KOPT-K1 (cell line): ENCODE data around the gene USH1G.
"Not testable (repeated sequence)": the region's sequence is repeated elsewhere in the genome, so short reads cannot be mapped to it uniquely, and the experiment has no call there.

Experiments
- H3K27ac ChIP-seq: fragments of 200-600 bp; sonication (generic); 2 replicates; pipeline ENCODE4 v1.5.1; 2016; ENCODE audit warnings: antibody characterized with exemption, mild to moderate bottlenecking, low read depth, low read length; ENCODE audit not compliant: poor library complexity, severe bottlenecking
- H3K36me3 ChIP-seq: fragments of 200-600 bp; sonication (generic); 2 replicates; pipeline ENCODE4 v1.5.1; 2017; ENCODE audit warnings: antibody characterized with exemption, mild to moderate bottlenecking, low read length, moderate library complexity; ENCODE audit not compliant: insufficient read depth
- H3K9me3 ChIP-seq: fragments of 200-600 bp; sonication (generic); 2 replicates; pipeline ENCODE4 v1.5.1; 2017; ENCODE audit warnings: antibody characterized with exemption, low read length, mild to moderate bottlenecking; ENCODE audit not compliant: insufficient read depth, poor library complexity, severe bottlenecking

Gene USH1G

DNA sequence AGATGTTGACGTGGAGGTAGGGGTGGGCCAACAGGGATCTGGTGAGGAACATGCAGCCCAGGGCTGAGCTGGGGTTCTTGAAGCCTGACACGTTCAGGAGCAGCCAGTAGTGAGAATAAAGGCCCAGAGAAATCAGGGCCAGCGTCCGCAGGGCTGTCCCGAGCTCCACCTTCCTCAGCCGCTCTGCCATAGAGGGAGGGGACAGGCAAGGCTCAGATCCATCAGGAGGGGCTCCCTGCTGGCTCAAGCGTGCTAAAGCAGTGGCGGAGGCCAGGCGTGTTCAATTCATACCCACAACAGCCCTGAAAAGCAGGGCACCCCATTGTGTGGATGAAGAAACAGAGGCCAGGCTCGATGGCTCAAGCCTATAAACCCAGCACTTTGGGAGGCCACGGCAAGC lies 42.0 kb downstream of the USH1G start:
- Histone ChIP-seq H3K9me3 (no peaks in the 10 kb centered on the region), H3K27ac (no peak overlapping the region), H3K36me3 (no peaks in the 10 kb centered on the region)

DNA sequence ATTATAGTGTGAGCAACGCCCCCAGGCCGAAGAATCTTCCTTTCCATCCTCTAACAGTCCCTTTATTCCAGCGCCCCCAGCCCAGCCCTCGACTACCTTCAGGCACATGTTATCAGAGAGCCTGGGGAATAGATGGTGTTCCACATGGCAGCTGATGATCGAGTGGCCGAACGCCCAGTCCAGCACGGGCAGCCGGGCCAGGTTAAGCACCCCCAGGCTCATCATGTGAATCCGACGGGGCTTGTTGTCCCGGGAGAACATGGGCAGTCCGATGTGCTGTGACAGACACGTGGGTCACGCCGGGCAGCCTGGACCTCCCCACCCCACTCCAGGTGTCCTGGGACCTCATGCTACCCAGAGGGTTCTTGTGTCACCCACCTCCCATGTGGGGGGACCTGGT lies 43.7 kb downstream of the USH1G start:
- Histone ChIP-seq H3K36me3 (no peaks in the 10 kb centered on the region), H3K9me3 (no peaks in the 10 kb centered on the region), H3K27ac (no peak overlapping the region)

GRCh38 chr17:74878658-74879057 lies 44.4 kb downstream of the USH1G start:
- H3K9me3 ChIP-seq, result no peaks in the 10 kb centered on the region

DNA sequence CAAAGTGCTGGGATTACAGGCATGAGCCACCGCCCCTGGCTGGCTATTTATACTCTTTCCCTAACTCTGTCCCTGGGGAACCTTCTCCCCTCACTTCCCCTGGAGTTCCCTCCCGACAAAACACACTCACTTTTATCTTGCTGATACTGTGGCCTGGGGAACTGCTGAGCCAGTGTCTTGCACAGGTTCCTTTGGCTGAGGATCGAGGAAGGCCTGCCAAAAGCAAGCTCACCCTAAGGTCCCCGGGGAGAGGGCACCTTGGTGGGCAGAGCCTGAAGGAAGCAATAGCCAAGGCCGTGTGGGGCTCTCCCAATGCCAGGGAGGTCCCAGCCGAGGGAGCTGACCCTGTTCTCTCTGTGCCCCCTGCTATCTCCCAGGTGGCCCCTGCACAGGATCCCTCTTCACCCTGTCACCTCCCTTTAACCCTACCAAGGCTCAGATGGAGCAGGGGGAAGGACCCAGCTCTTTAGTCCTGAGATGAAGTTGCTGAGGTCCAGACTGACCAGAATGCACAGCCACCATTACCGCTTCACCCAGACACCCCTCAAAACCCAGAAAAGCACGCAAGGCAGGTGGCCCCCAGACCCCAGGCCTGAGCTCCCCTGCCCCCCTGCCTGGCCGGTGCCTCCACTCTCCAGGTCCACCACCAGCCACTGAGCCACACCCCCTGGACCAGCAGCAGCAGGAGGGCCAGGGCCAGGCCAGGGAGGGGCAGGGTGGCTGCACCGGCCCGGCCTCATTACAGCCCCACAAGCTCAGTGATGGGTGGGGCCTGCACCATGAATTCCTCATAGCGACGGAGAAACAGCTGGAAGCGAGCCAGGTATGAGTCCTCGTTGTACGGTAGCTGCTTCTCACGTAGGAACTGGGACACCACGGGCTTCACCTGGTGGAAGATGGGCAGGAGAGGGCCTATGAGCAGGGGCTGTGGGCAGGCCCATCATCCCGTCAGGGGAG lies 45.2 kb downstream of the USH1G start:
- Histone ChIP-seq H3K27ac (no peak overlapping the region), H3K36me3 (no peaks in the 10 kb centered on the region), H3K9me3 (no peaks in the 10 kb centered on the region)

More at GRCh38 chr17:74878658-74879057, 44.4 kb downstream of the USH1G start:
- no peaks in the 10 kb centered on the region for H3K36me3 ChIP-seq
- H3K27ac ChIP-seq, result no peak overlapping the region

DNA sequence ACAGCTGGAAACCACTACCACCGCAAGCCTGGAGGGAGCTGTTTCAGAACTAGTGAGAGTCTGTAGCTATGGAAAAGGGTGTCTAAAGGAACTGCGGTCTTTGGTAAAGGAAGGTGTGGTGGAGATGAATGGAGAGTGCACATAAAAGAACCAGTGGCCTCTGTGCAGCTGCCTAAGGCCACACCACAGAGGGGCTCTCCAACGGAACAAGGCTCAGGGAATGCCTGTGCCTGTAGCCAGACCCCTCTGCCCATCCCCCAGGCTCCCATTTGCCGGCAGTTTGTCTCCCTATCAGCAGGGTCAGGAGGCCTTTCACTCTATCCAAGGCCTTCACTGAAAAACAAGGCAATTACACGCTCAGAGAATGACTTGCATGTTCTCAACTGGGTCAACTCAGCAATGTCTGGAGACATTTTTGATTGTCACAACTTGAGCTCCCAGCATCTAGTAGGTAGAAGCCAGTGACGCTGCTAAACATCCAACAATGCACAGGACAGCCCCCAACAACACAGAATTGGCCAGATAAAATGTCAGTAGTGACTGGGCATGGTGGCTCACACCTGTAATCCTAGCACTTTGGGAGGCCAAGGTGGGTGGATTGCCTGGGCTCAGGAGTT lies 47.0 kb downstream of the USH1G start:
- Histone ChIP-seq H3K27ac (no peak overlapping the region), H3K9me3 (no peaks in the 10 kb centered on the region), H3K36me3 (no peaks in the 10 kb centered on the region)

DNA sequence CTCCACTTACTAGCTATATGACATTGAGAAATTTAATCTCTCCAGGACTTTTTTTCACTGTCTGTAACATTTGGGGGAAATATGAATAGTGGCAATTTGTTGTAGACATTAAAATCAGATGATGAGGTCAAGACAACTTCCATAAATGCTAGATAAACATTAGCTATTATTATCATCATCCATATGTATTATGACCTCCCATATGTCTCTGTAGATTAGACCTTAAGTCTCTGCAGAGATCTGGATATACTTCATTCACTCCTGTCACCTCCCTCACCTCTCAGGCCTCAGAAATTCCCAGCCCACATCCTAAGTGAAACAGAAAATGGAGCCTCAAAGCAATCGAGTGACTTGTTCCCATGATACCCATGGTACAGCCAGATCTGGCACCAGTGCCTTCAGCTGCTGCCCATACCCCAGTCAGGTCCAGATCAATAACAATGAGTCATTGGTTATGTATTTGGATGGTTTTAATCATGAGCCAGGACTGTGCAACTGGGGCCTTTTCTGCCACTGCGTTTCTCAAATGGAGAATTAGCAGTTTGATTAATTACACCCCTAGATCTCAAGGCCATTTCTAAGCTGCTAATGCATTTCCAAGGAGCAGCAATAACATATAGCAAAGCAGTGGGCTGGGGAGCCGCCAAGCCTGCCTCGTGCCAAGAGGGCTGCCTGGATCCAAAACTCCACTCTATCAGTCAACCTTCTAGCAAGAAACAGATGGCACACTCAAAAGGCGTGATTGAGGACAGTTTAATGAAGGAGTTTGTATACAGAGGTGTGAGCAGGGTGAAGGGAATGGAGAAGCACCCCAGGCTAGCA lies 47.7 kb downstream of the USH1G start:
- no peaks in the 10 kb centered on the region for H3K9me3 ChIP-seq
- no peaks in the 10 kb centered on the region for H3K36me3 ChIP-seq
- no peak overlapping the region for H3K27ac ChIP-seq

- Histone ChIP-seq H3K36me3 (no peaks in the 10 kb centered on the region), H3K9me3 (no peaks in the 10 kb centered on the region), H3K27ac (no peak overlapping the region)
These were observed 48.4 kb downstream of the USH1G start for GRCh38 chr17:74874615-74875037.

- H3K36me3 ChIP-seq, result no peaks in the 10 kb centered on the region
- H3K9me3 ChIP-seq, result no peaks in the 10 kb centered on the region
- H3K27ac ChIP-seq, result peak overlapping the region; percentile 82
These were observed 49.0 kb downstream of the USH1G start for GRCh38 chr17:74873874-74874614.

GRCh38 chr17:74873037-74873873 lies 49.8 kb downstream of the USH1G start:
- peak overlapping the region; percentile 82 for H3K27ac ChIP-seq
- H3K9me3 ChIP-seq, result no peaks in the 10 kb centered on the region
- H3K36me3 ChIP-seq, result no peaks in the 10 kb centered on the region

- Histone ChIP-seq H3K9me3 (no peaks in the 10 kb centered on the region), H3K27ac (peak within 1 kb of the TSS; percentile 82)
These were observed 50.6 kb downstream of the USH1G start, which contains the start of gene FDXR for GRCh38 chr17:74872313-74873036. Gene FDXR (minus strand): TSS chr17:74872994. CDS start chr17:74872944, 50 bp downstream.

DNA sequence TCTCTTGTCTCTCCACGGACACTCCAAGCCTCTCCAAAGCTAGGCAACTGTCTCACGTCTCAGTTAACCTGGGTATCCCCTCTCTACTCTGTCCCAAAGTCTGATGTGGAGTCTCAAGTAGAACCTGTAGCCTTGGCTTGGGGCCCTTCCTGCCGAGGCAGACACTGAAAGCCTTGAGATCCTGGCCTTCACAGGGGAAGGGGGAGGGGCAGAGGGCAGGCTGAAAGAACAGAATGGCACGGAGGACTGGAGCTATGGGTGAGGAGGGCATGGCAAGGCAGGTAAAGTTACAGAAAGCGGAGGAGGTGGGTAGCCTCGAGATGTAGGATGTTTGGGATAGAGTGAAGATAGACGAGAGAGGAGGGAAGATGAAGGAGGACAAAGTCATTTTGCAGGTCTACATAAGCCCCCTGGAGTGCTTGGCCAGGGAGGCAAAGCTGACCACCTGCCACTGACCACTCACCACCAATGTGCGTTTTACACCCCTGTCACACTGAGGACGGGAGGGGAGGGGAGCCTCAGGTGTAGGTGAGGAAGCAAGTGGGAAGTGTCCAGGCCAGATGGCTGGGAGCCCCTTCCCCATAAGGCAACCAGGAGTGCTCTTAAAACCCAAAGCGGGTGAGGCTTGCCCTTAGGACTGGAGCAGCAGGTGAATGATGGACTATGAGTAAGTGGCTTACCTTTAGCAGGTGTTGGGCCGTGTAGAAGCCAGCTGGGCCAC lies 51.5 kb downstream of the USH1G start:
- H3K9me3 ChIP-seq, result no peaks in the 10 kb centered on the region
- H3K36me3 ChIP-seq, result no peaks in the 10 kb centered on the region; the same call in 1 of the 2 replicates
- no peak overlapping the region for H3K27ac ChIP-seq

More at GRCh38 chr17:74872313-74873036, 50.6 kb downstream of the USH1G start, which contains the start of gene FDXR:
- no peaks in the 10 kb centered on the region for H3K36me3 ChIP-seq

DNA sequence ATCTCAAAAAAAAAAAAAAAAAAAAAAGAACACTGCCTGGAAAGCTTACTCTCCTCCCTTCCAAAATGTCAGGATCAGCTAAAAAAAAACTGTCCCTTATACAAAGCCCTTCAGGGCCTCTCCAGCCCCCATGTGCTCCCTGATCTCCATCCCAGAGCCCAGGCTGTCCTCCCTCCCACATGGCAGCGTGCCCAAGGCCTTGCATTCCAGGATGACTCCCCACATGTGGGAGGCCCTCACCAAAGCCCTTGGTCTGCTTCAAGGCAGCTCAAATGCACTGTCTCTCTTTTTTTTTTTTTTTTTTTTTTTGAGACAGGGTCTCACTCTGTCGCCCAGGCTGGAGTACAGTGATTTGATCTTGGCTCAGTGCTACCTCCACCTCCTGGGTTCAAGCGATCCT lies 52.5 kb downstream of the USH1G start:
- no peaks in the 10 kb centered on the region for H3K9me3 ChIP-seq
- peaks cover 2% of the 10 kb centered on the region; the same call in 1 of the 2 replicates for H3K36me3 ChIP-seq
- H3K27ac ChIP-seq, result no peak overlapping the region

DNA sequence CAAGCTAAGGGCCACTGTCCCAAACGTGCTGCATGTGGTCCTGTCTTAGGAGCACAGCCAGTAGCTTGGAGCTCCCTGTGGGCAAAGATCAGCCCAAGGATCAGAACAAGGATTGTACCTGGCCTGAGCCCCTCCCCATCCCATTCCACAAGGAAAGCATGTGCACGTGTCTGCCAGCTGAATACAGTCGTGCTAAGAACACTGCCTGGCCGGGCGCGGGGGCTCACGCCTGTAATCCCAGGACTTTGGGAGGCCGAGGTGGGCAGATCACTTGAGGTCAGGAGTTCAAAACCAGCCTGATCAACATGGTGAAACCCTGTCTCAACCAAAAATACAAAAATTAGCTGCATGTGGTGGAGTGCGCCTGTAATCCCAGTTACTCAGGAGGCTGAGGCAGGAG lies 53.0 kb downstream of the USH1G start:
- H3K27ac ChIP-seq, H3K9me3 ChIP-seq, H3K36me3 ChIP-seq: not testable (repeated sequence)
